Keratinocyte (primary cell): ENCODE results near the gene RBMY1A1. TPM values are rescaled to one million over a fixed set of nuclear protein-coding genes. Genes with fewer than 3 reads are reported as not detected.
"Not testable (repeated sequence)": the region's sequence is repeated elsewhere in the genome, so short reads cannot be mapped to it uniquely, and the experiment has no call there.

Experiments used
- DNase-seq: peaks from one replicate; pipeline ENCODE4 v3.0.0-alpha.2; 2011; ENCODE audit warnings: low read depth, missing footprints, low spot score
- FAIRE-seq: peaks from 2 replicates; lab custom pipeline; 2011; peaks lifted over from hg19 to GRCh38; lab: Jason Lieb, UNC
- H2AFZ ChIP-seq: 2 replicates; pipeline ENCODE4 v1.6.0; 2012; ENCODE audit warnings: low read length, control low read depth, inconsistent platforms; ENCODE audit not compliant: control insufficient read depth
- H3K27ac ChIP-seq: 2 replicates; pipeline ENCODE4 v1.5.1; 2011; ENCODE audit warnings: low read length; ENCODE audit not compliant: control insufficient read depth, insufficient read depth
- H3K27me3 ChIP-seq: 3 replicates; pipeline ENCODE4 v1.6.0; 2011; ENCODE audit warnings: low read length; ENCODE audit not compliant: control insufficient read depth, insufficient read depth; ENCODE audit errors: extremely low read depth
- H3K36me3 ChIP-seq, 2 experiments: 2 replicates in 1 of 2; 3 replicates in 1 of 2; pipeline ENCODE4 v1.5.1; 2011; ENCODE audit warnings: low read length in 2 of 2, mild to moderate bottlenecking in 1 of 2; ENCODE audit not compliant: control insufficient read depth in 2 of 2, insufficient read depth in 2 of 2; ENCODE audit errors: extremely low read depth in 1 of 2
- H3K4me1 ChIP-seq: 3 replicates; pipeline ENCODE4 v1.5.1; 2011; ENCODE audit warnings: low read length; ENCODE audit not compliant: control insufficient read depth, insufficient read depth; ENCODE audit errors: extremely low read depth
- H3K4me2 ChIP-seq: 3 replicates; pipeline ENCODE4 v1.6.0; 2011; ENCODE audit warnings: low read depth, low read length; ENCODE audit not compliant: control insufficient read depth, insufficient read depth; ENCODE audit errors: extremely low read depth
- H3K4me3 ChIP-seq, 3 experiments: fragments of 200-600 bp in 1 of 3; sonication (generic) in 1 of 3; 2 replicates in 2 of 3; 3 replicates in 1 of 3; pipeline ENCODE4 v1.5.1; 2011 to 2016; ENCODE audit warnings: low read length in 3 of 3, mild to moderate bottlenecking in 3 of 3, control low read depth in 2 of 3, inconsistent platforms in 1 of 3, low read depth in 1 of 3, mixed read lengths in 1 of 3, mixed run types in 1 of 3, moderate library complexity in 1 of 3; ENCODE audit not compliant: control insufficient read depth in 2 of 3, insufficient read depth in 2 of 3; ENCODE audit errors: extremely low read depth in 1 of 3
- H3K79me2 ChIP-seq: 2 replicates; pipeline ENCODE4 v1.6.0; 2012; ENCODE audit warnings: low read length; ENCODE audit not compliant: control insufficient read depth, insufficient read depth
- H3K9ac ChIP-seq: 3 replicates; pipeline ENCODE4 v1.6.0; 2011; ENCODE audit warnings: low read length; ENCODE audit not compliant: control insufficient read depth, insufficient read depth; ENCODE audit errors: extremely low read depth
- H3K9me1 ChIP-seq: 3 replicates; pipeline ENCODE4 v1.6.0; 2011; ENCODE audit warnings: low read length; ENCODE audit not compliant: control insufficient read depth, insufficient read depth; ENCODE audit errors: extremely low read depth
- H3K9me3 ChIP-seq: 2 replicates; pipeline ENCODE4 v1.5.1; 2012; ENCODE audit warnings: low read depth, low read length; ENCODE audit not compliant: control insufficient read depth
- H4K20me1 ChIP-seq: 3 replicates; pipeline ENCODE4 v1.6.0; 2011; ENCODE audit warnings: low read length; ENCODE audit not compliant: control insufficient read depth, insufficient read depth; ENCODE audit errors: extremely low read depth
- dilution Hi-C: fragments of 300-500 bp; cut with MboI; formaldehyde crosslinking; loops from one replicate; pipeline ENCODE4 v1.7.0; 2020; ENCODE audit warnings: low sequenced_read_pairs; ENCODE audit not compliant: extremely low pct_ligation_motif_present
- polyA minus RNA-seq, 3 experiments: library from RNA; depleted of rRNA, polyadenylated mRNA; stranded (reverse); fragments of >200 nt; gene quantifications; 1 replicate in 1 of 3; 2 replicates in 1 of 3; 3 replicates in 1 of 3; pipeline ENCODE4 v1.2.3, GENCODE V29; 2011
- polyA plus RNA-seq, 5 experiments: library from polyadenylated mRNA; depleted of rRNA in 3 of 5; stranded (reverse) in 3 of 5; stranded (forward) in 1 of 5; unstranded in 1 of 5; fragments of >200 nt; gene quantifications; 1 replicate in 1 of 5; 2 replicates in 3 of 5; 3 replicates in 1 of 5; pipeline versions ENCODE4 v1.2.1 to v1.2.3, GENCODE V29; 2011 to 2012; ENCODE audit warnings: missing spikeins in 2 of 5, low read depth in 1 of 5, low replicate concordance in 1 of 5

The RBMY1A1 gene
- polyA plus RNA-seq (not detected in 3 replicates), polyA minus RNA-seq (not detected in 3 replicates)
- polyA plus RNA-seq (2011; ENCODE audit: low read depth), result not detected
- polyA plus RNA-seq (2011; cell fraction: cytosol; rRNA removed), result not detected in 2 replicates
- not detected in 2 replicates for polyA plus RNA-seq (2011; cell fraction: nucleus; rRNA removed)
- not detected in 2 replicates for polyA plus RNA-seq (2012; ENCODE audit: low replicate concordance)
- not detected for polyA minus RNA-seq (2011; cell fraction: cytosol; rRNA and poly(A)+ RNA removed)
- not detected in 2 replicates for polyA minus RNA-seq (2011; cell fraction: nucleus; rRNA and poly(A)+ RNA removed)

- dilution Hi-C loops, H4K20me1 ChIP-seq, H3K4me1 ChIP-seq, H2AFZ ChIP-seq, H3K27ac ChIP-seq, FAIRE-seq, H3K9me3 ChIP-seq, H3K4me2 ChIP-seq, H3K79me2 ChIP-seq, H3K27me3 ChIP-seq, H3K4me3 ChIP-seq, H3K9ac ChIP-seq, H3K36me3 ChIP-seq, DNase-seq, H3K9me1 ChIP-seq: not testable (repeated sequence)
Measured at GRCh38 chrY:21534579-21534978, at the start of gene RBMY1A1. Gene RBMY1A1 (plus strand): TSS chrY:21534879. CDS start chrY:21536892, 2,013 bp downstream.

- H3K9ac ChIP-seq, H4K20me1 ChIP-seq, H3K79me2 ChIP-seq, FAIRE-seq, H3K27ac ChIP-seq, DNase-seq, H2AFZ ChIP-seq, dilution Hi-C loops, H3K4me1 ChIP-seq, H3K4me3 ChIP-seq, H3K9me3 ChIP-seq, H3K27me3 ChIP-seq, H3K9me1 ChIP-seq, H3K36me3 ChIP-seq, H3K4me2 ChIP-seq: not testable (repeated sequence)
Measured at GRCh38 chrY:21511038-21511437, 23.6 kb upstream of the RBMY1A1 start, which contains the start of gene RBMY1B. Gene RBMY1B (plus strand): TSS chrY:21511338. CDS start chrY:21513351, 2,013 bp downstream.

GRCh38 chrY:21559316-21559984, 24.8 kb downstream of the RBMY1A1 start:
- H3K4me3 ChIP-seq, H2AFZ ChIP-seq, H3K27ac ChIP-seq, H3K79me2 ChIP-seq, H3K4me2 ChIP-seq, H3K36me3 ChIP-seq, FAIRE-seq, H3K9ac ChIP-seq, H3K27me3 ChIP-seq, DNase-seq, dilution Hi-C loops, H3K9me3 ChIP-seq, H3K9me1 ChIP-seq, H4K20me1 ChIP-seq, H3K4me1 ChIP-seq: not testable (repeated sequence)
